ENCODE measurements around the gene PHLDA3.

Gene PHLDA3

DNA sequence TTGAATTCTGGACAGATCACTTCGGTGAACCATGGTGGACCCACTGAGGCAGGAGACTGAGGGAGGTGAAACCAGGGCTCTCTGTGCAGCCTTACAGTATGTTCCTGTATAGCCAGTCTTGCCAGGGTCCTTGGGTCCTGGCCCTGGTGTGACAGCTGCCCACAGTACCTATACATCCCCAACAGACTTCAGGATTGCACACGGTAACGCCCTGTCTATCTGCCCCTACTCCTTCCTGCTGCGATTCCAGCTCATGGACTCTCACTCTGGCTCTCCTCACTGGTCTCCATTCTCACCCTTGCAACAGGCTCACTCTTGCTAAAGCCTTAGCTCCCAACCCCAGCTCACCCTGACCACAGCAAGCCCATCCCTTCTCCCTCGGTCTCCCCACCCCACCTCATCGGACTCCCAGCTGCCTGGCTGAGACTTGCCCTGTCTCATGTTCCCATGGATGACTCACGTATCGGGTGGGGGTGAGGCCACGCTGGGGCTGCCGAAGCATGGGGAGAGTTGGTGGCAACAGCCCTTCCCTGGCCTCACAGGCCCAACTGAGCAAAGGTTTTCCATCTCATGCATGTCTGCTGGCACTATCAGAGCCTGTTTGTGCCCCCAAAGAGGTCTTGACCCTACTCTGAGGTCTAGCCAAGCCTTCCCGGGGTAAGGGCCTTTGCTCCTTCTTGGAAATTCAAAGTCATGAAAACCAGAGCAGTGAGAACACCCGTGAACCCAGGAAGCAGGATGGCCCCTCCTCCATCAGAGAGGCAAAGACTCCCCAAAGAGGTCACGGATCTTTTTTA, 7.1 kb downstream of the PHLDA3 start:
- DNase-seq, result peak; percentile 98

DNA sequence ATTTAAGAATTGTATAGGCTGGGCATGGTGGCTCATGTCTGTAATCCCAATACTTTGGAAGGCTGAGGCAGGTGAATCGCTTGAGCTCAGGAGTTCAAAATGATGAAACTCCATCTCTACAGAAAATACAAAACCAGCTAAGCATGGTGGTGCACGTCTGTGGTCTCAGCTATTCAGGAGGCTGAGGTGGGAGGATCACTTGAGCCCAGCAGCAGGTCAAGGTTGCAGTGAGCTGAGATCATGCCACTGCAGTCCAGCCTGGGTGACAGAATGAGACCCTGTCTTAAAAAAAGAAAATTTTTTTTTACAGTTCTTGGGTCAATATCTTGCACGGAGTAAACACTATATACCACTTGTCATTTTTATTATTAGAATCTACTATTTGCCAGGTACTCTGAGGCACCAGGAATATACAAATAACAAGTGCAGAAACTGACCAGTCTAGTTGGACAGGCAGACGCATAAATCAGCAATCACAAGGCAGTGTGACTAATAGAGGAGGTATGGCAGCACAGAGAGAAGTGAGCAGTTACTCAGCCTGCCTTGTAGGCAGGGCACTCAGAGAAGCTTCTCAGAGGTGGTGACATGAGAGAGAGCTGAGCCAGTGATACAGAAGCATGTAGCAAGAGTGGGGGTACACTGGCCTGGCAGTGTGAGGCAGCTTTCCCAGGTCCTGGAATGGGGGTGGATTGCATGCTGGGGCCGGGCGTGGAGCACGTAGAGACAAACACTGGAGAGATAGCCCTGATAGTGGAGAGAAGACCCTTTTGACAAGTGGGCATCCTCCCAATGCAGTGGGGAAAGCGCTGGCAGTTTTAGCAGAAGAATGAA, 8.0 kb downstream of the PHLDA3 start:
- peak; percentile 97 for DNase-seq

DNA sequence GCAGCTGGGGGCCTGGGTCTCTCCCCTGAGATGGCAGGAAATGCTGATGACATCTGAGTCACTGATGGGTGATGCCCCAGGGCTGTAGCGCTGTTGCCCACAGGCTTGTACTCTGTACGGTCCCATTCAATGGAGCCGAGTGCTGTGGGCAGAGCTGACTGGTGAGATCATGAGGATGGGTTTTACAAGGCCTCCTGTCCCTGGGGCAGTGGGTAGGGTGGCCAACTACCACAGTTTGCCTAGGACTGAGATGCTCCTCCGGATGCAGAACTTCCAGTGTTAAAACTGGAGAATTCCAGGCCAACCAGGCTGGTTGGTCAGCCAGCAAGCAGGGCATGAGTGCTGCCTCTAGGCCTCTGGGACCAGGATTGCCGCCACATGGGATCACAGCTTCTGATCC, 9.2 kb downstream of the PHLDA3 start:
- no peak for DNase-seq

- DNase-seq, result no peak
These were observed 9.9 kb downstream of the PHLDA3 start for GRCh38 chr1:201459052-201459451.

GRCh38 chr1:201457508-201457960, 11.5 kb downstream of the PHLDA3 start:
- no peak for DNase-seq

DNA sequence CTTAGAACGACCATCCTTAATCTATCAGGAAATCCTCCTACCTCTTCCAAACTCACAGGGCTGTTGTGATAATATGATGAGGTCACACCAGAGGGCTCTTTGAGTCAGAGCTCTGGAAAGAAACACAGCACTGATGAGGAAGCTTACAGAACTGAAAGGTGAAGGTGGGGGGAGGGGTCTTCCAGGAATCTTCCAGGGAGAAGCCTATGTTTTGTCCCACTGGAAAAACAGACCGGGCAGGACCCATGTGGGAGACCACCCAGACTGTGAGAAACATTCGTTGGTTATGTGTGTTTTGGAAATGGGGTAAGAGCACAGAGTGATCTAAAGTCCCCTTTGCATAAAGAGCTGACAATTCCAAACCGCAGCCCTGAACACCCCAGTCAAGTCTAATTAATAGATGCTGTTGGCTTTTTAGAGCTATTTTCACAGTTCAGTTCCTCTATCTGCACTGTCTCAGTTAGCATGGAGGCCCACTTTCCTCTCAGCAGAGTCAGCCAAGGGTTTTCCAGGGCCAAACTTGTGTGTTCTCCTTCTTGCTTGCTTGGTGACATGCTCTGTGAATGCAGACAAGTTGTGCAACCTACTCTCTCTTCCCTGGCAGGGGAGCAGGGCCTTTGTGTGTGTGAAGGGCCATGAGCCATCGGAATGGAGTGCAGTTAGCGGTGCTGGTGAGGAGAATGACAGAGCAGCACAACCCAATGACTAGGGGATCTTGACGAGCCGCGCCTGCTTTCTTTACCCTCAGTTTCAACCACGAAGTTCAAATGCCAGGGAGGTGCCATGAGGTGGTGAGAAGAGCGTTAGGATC, 12.3 kb downstream of the PHLDA3 start:
- DNase-seq, result peak; percentile 99

DNA sequence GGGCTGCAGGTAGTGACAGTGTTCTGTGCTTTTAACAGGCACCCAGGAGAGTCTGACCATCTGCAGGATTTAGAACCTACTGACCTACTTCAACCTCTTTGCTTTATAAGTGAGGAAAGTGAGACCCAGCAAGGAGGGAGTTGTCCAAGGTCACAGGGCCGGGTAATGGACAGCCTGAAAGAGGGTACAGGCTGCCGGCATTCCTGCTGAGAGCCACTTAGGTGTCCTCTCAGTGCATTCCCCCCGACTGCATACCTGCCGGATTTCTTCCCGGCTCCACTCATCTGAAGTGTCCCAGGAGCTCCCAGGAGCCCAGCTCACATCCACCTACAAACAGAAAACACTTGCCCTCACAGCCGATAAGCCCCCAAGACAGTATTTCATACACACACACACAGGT, 13.9 kb downstream of the PHLDA3 start:
- DNase-seq, result no peak

DNA sequence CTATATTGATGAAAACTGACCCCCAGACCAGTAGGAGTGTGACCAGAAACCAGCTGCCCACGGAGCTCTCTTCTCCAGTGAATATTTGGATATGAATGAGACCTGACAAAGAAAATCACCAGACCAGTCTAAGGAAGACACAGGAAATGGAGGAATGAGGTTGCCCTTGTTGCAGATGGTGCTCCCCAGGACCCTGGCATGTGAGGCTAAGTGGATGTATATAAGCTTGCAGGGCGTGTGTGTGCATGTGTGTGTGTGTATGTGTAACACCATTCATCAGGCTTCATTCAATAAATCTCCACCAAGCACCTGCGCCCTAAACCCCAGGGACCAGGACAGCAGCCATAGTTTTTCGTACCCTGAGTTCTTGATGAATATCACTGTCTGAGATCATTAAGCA, 14.4 kb downstream of the PHLDA3 start:
- DNase-seq, result no peak

DNA sequence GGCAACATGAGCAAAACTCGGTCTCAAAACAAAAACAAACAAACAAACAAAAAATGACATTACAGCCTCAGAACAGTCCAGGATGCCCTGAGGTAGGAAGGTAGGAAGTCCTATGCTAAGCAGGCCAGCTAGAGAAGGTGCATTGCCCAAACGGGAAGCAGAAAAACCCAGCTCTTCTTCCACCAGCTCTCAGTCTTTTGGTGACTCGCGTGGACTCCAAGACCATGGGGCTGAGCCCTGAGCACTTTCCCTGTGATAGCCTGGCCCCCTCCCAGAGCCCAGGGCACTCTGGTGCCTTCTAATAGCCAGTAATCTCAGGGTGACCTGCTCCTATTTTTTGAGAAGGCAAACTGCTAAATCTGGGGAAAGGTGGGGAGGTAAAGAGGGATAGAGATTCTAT, 16.1 kb downstream of the PHLDA3 start:
- no peak for DNase-seq

DNA sequence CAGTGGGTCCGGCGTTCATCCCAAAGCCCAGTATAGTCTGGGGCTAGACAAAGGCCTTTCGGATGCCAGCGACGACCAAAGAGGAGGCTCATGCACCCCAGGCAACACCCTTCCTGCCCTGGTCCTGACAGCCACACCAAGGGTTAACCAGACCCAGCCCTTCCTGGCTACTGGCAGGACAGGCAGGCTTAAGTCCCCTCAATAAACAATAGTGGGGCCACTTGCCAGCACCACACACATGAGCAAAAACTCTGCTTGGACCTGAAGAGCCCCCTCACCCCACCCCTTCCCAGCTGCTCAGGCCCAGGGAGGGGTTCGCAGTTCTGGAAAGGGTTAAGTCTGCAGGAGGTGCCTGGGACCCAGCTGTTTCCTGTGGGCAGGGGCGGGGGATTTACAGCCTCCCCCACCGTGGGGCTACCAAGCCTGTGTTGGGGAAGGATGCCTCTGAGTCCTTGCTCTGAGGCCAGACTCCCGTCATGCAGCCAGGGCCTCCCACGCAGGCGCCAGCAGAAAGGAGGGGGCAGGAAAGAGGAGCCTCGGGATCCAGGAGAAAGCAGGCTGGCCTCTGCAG, 18.2 kb downstream of the PHLDA3 start:
- peak; percentile 85 for DNase-seq

- no peak for DNase-seq
These were observed 20.0 kb downstream of the PHLDA3 start for GRCh38 chr1:201448990-201449389.

GRCh38 chr1:201447903-201448871, 20.8 kb downstream of the PHLDA3 start:
- peak; percentile 69 for DNase-seq

DNA sequence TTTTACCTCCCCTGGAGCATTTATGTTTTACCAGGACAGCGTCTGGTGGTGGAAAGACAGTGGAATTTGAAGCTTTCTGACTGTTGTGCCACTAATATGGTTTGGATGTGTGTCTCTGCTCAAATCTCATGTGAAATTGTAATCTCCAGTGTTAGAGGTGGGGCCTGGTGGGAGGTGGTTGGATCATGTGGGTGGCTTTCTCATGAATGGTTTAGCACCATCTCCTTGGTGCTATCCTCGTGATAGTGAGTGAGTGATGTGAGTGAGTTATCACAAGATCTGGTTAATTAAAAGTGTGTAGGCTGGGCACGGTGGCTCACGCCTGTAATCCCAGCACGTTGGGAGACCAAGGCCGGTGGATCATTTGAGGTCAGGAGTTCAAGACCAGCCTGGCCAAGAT, 23.7 kb downstream of the PHLDA3 start:
- no peak for DNase-seq

DNA sequence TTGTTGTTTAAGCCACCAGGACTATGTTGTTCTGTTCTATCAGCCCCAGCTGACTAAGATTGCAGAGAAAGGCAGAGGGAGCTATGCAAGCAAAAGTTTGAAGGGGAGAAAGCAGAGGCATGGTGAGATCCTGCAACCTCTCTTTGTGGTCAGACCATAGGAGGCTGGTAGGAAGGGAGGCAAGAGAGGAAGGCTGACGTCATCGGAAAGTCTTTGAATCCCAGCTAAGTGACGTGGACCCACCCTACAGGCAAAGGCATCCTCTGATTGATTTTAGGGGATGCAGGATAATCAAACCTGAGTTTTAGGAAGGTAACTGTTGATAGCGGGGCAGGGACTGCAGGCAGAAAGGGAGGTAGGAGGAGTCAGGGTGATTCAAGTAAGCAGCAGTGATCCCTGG, 24.2 kb downstream of the PHLDA3 start:
- peak; percentile 54 for DNase-seq

GRCh38 chr1:201443747-201444146, 25.2 kb downstream of the PHLDA3 start:
- no peak for DNase-seq

- DNase-seq, result no peak
These were observed 32.0 kb downstream of the PHLDA3 start for GRCh38 chr1:201436969-201437368.

DNA sequence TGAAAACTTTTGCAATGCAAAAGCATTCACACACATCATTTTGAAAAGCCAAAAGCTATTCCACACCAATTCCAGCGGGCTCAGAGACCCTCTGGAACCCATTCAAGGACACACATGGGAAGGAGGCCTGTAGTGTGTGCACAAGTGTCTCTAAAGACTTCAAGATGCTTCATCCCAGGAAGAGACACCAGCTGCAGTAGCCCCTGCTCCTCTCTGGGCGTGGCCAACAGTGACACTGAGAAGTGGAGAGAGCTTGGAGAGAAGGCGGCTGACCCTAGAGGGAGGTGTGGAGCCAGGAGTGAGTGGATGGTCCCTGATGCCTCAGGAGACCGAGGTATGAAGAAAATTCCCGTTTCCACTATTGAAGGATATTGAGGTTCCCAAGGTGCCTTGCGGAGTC, 32.6 kb downstream of the PHLDA3 start:
- peak; percentile 46 for DNase-seq

DNA sequence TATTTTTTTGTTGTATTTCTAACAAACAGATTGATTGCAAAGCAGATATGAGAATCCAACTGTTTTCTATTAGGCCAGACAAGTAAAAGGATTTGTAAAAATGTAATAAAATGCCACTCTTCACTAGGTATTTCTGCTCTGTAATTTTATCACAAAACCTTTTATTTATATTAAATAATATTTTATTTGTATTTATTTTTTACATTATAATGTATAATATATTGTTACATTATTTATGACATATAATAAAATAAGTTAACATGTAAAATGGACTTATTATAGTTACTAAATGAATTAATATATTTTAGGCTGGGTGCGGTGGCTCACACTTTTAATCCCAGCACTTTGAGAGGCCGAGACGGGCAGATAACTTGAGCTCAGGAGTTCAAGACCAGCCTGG, 34.7 kb downstream of the PHLDA3 start:
- DNase-seq, result no peak

GRCh38 chr1:201433609-201434008, 35.4 kb downstream of the PHLDA3 start:
- no peak for DNase-seq

DNA sequence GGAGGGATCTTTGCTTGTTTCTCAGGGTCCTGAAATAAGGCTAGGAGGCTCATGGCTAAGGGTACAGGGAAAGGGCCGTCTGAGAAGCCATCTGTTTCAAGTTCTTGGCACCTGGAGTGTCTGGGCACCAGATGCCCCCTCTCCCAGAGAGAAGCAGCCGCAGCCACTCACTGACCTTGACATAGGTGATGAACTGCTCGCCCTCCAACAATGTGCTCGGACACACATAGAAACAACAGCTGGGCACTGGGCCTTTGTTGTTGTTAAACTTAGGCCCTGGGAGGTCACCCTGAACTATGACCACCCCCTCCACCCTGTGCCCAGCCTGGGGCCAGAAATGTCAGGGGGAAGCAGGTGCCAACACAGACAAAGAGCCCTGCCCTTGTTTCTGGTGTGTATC, 38.2 kb downstream of the PHLDA3 start:
- no peak for DNase-seq

GRCh38 chr1:201429736-201430501, 39.1 kb downstream of the PHLDA3 start:
- DNase-seq, result no peak

Data from fibroblast of skin of right biceps (primary cell).